RWPE1 (cell line): ENCODE data around the gene TCF7L1.

Experiments
- CTCF ChIA-PET: fragments of 350-600 bp; sonication (Branson Sonifier 250); formaldehyde crosslinking; extraction: SDS; loops from one replicate; lab custom pipeline; 2021; lab: Yijun Ruan, JAX
- POLR2A ChIA-PET: fragments of 400-600 bp; formaldehyde crosslinking; extraction: SDS; loops from one replicate; lab custom pipeline; 2020; ENCODE audit warnings: antibody characterized with exemption; ENCODE audit not compliant: low non-redundant PET; lab: Yijun Ruan, JAX
- DNase-seq: peaks from one replicate; pipeline ENCODE4 v3.0.0; 2012; ENCODE audit warnings: low spot score
- H3K27ac ChIP-seq: fragments of 450-650 bp; 2 replicates; pipeline ENCODE4 v1.5.1; 2017
- TF ChIP-seq, protein P1 (sequence below): fragments of 450-650 bp; conservative IDR thresholded peaks from 2 replicates; pipeline ENCODE4 v1.5.1; 2017; ENCODE audit warnings: low read depth, mild to moderate bottlenecking

TCF7L1 gene

DNA sequence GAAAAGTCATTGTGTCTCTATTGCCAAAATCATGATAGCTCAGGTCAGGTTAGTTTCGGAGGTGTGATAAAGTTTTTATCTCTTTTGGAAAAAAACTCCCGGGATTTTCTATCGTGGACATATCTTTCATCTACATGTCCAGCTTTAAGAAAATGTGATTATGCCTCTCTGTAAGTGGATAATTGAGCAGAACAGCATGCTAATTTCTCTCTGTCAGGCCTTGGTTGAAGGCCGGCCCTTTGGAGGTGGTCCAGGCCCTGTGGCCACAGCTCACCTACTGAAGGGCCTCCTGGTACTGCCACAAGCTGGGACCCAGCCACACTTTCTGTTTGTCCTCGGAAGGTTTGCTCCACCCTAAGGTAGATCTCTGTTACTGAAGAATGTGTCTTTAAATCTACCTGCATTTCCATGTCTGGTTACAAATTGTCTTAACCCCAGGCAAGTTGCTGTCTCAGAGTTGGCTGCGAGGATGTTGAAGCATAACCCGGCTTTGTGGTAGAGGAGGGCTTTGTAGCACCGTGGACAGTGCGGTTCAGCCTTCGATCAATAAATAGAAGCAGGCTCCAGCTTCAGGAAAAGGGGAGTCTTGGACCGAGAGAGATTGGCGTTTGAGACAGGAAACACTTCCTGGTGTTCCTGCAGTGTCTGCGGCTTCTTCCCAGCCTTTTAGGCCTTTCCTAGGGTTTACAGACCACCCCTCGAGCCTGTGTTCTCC lies 25.5 kb downstream of the TCF7L1 start:
- H3K27ac ChIP-seq: peak overlapping the region; percentile 11; the same call in 1 of the 2 replicates
- DNase-seq: no peak
- POLR2A ChIA-PET: no interaction called here
- CTCF ChIA-PET: interaction anchor here (0.8 kb wide), 1 partner anchor 122 kb away, joined by 3 read pairs; no protein-coding TSS in a partner anchor
- TF ChIP-seq, protein P1, sequence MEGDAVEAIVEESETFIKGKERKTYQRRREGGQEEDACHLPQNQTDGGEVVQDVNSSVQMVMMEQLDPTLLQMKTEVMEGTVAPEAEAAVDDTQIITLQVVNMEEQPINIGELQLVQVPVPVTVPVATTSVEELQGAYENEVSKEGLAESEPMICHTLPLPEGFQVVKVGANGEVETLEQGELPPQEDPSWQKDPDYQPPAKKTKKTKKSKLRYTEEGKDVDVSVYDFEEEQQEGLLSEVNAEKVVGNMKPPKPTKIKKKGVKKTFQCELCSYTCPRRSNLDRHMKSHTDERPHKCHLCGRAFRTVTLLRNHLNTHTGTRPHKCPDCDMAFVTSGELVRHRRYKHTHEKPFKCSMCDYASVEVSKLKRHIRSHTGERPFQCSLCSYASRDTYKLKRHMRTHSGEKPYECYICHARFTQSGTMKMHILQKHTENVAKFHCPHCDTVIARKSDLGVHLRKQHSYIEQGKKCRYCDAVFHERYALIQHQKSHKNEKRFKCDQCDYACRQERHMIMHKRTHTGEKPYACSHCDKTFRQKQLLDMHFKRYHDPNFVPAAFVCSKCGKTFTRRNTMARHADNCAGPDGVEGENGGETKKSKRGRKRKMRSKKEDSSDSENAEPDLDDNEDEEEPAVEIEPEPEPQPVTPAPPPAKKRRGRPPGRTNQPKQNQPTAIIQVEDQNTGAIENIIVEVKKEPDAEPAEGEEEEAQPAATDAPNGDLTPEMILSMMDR: no peak

DNA sequence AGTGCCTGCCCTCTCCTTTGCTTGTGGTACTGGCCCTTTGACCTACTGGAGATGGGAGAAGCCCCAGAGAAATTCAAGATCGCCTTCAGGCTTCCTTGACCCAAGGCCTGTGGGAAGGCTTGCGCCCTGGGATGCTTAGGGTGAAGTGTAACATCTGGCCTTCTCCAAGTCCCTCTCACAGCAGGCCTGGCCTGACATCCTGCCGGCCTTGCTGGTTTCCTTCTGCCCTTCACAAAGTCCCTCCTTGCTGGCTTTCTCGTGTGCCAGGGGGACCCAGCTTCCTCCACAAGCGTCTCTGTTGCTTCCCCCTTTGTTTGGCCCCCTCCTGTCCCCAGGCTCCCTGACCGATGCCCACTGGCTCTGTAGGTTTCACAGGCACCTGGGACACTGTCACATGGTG lies 26.4 kb downstream of the TCF7L1 start:
- DNase-seq: no peak
- H3K27ac ChIP-seq: peak overlapping the region; percentile 11; the same call in 1 of the 2 replicates
- ChIA-PET CTCF (no interaction called here), POLR2A (no interaction called here)
- TF ChIP-seq, protein P1: no peak

DNA sequence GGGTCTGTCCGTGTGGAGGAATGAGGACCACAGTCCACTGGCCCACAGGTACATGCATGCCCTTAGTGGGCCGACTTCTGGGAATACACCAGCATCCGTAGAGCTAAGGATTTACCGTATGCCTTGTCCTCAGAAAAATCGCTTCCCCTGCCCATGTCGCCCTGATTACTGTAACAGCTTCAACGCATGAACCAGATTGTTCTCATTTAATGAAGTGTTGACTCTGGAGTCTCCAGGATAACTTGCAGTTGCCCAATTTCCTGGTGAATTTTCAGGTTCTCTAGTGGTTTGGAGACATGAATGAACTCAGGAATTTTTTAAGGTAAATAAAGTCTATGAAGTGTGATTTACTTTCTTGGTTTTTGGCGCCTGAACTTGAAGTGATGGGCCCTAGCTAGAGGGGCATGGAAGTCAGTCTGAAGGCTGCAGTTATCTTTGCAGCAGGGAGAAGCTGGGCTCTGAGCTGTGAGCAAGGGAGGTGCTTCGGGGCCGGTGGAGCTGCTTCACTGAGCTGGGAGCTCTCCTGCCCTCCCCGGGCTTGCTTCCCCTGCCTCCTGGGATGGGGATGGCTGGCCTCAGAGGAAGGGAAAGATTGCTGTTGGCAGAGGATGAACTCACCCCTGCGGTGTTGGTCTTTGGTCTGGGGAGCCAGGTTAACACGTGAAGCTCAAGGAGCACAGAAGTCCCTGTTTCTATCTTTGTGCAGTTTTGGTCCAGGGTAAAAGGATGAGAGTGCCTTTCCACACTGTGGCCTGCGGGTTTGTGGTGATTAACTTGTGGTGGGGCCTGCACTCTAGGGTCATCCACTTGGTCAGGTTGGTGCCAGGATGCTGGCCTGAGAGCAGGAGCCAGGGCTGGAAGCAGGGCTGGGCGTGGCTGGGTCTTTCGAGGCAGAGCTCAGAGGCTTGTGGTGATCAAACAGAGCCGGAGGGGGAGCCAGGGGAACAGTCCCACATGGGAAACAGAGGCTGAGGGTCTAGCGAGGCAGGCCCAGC lies 28.1 kb downstream of the TCF7L1 start:
- ChIA-PET CTCF (interaction anchor here (0.7 kb wide), 1 partner anchor 118 kb away, joined by 3 read pairs; no protein-coding TSS in a partner anchor), POLR2A (no interaction called here)
- peak overlapping the region; percentile 35 for H3K27ac ChIP-seq
- no peak for DNase-seq
- TF ChIP-seq, protein P1: no peak

GRCh38 chr2:85162746-85163301 lies 29.6 kb downstream of the TCF7L1 start:
- no peak for DNase-seq
- CTCF ChIA-PET: interaction anchor here (0.6 kb wide), 1 partner anchor 222 kb away, joined by 4 read pairs; no protein-coding TSS in a partner anchor
- POLR2A ChIA-PET: no interaction called here
- TF ChIP-seq, protein P1: no peak
- H3K27ac ChIP-seq: no peak overlapping the region

- CTCF ChIA-PET: no interaction called here
- no peak overlapping the region for H3K27ac ChIP-seq
- DNase-seq: no peak
- POLR2A ChIA-PET: no interaction called here
- TF ChIP-seq, protein P1: no peak
Observed at GRCh38 chr2:85163675-85164074, 30.5 kb downstream of the TCF7L1 start.

- CTCF ChIA-PET: no interaction called here
- H3K27ac ChIP-seq: no peak overlapping the region
- TF ChIP-seq, protein P1: no peak
- POLR2A ChIA-PET: no interaction called here
- no peak for DNase-seq
Observed at GRCh38 chr2:85164145-85164569, 31.0 kb downstream of the TCF7L1 start.
